Measurements from ENCODE around the gene HMSD. TPM values are rescaled to one million over a fixed set of nuclear protein-coding genes. Genes with fewer than 3 reads are reported as not detected.

The HMSD gene
- polyA plus RNA-seq, 3 donors = not detected

DNA sequence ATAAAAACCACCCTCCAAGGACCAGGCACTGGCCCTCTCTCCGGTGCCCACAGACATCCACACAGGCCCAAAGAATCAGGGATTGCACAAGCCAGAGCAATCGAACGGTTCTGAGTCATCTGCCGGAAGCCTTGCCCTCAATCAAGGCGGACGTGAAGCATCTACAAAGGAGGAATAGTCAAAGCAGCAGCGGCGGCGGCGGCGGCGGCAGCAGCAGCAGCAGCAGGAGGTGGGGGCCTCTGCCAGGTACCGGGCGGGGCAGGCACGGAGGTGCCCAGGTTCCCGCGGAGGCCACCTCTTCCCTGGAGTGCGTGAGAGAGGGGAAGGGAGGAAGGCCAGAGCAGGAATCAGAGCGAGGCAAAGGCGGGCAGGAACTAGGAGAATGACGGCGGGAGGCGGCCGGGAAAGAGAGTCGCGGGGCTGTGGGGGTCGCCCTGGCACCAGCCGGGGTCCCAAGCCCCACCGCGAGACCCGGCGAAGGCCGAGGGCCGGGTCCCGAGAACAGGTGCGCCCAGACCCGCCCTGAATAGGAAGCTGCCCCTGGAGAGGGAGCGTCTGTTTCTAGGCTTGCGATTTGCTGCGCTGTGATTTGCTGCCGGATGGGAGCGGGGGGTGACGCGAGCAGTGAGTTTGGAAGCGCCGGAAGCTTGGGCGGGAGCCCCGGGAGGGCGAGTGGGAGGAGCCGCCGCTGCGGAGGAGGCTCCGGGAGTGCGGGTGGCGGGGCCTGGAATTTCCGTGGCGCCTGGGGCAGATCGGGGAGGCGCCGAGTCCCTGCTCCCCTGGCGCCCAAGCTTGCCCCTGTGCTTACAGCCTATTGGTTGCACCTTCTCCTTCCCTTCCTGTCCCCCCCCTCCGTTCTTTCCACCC, 21.1 kb downstream of the HMSD start, which contains the start of gene SERPINB8:
Gene SERPINB8, plus strand, starts transcription at position 140 of the 867 bp plus-strand sequence. CDS start 8,228 bp downstream, outside the sequence.
- intact Hi-C loops (cut with micrococcal nuclease) = loop anchor here (10.0 kb wide), 3 partner anchors 455 to 1255 kb away; partner anchors contain the start of genes PHLPP1 (in 1 of the 2) and VPS4B (in 1 of the 2)
- Histone ChIP-seq H3K9me3 (replicated peaks in 1 of 2; ENCODE audit: control insufficient read depth in 1 of 2, insufficient read depth in 1 of 2, low read length in 2 of 2) (no peaks in the 10 kb centered on the region), H3K4me2 (replicated peaks; ENCODE audit: extremely low read depth, low read length, poor library complexity, severe bottlenecking) (peak within 1 kb of the TSS; percentile 83), H3K4me1 (ENCODE audit: control insufficient read depth in 1 of 2, insufficient read depth in 2 of 2, low read length in 2 of 2) (peaks cover 64 to 67% of the 10 kb centered on the region in 2 donors), H3K27me3 (ENCODE audit: control insufficient read depth in 2 of 2, insufficient read depth in 2 of 2, low read length in 2 of 2) (no peaks in the 10 kb centered on the region), H2AFZ (ENCODE audit: insufficient read depth, low read depth, low read length, poor library complexity, severe bottlenecking) (peak within 1 kb of the TSS; percentile 70), H3K9ac (ENCODE audit: insufficient read depth, low read length, poor library complexity, severe bottlenecking) (peak within 1 kb of the TSS; percentile 97), H4K20me1 (ENCODE audit: insufficient read depth, low read length) (peaks cover 4% of the 10 kb centered on the region), H3K36me3 (replicated peaks in 1 of 2; ENCODE audit: control insufficient read depth in 1 of 2, insufficient read depth in 2 of 2, low read length in 2 of 2) (no peaks in the 10 kb centered on the region), H3K79me2 (ENCODE audit: insufficient read depth, low read length) (peaks cover 73% of the 10 kb centered on the region), H3K4me3 (replicated peaks in 1 of 3; ENCODE audit: low read depth in 2 of 3, low read length in 3 of 3) (peak within 1 kb of the TSS; percentile 55 to 94 (median 81)), H3K27ac (ENCODE audit: low read depth in 1 of 2, low read length in 2 of 2) (peak within 1 kb of the TSS; percentile 95 to 98)
- Mint-ChIP-seq H3K27me3 (ENCODE audit: low read depth in 3 of 3) (peaks cover 0 to 2% (median 0%) of the 10 kb centered on the region in 3 donors), H3K4me1 (peaks cover 82% of the 10 kb centered on the region), H3K4me3 (peak within 1 kb of the TSS; percentile 91 to 98), H3K36me3 (peaks cover 2 to 4% of the 10 kb centered on the region in 2 donors), H3K27ac (peak within 1 kb of the TSS; percentile 95 to 99 (median 98)), H3K9me3 (no peaks in the 10 kb centered on the region)
- DNase-seq = peak; percentile 92 to 97 (median 96)
- TF ChIP-seq, protein P1, sequence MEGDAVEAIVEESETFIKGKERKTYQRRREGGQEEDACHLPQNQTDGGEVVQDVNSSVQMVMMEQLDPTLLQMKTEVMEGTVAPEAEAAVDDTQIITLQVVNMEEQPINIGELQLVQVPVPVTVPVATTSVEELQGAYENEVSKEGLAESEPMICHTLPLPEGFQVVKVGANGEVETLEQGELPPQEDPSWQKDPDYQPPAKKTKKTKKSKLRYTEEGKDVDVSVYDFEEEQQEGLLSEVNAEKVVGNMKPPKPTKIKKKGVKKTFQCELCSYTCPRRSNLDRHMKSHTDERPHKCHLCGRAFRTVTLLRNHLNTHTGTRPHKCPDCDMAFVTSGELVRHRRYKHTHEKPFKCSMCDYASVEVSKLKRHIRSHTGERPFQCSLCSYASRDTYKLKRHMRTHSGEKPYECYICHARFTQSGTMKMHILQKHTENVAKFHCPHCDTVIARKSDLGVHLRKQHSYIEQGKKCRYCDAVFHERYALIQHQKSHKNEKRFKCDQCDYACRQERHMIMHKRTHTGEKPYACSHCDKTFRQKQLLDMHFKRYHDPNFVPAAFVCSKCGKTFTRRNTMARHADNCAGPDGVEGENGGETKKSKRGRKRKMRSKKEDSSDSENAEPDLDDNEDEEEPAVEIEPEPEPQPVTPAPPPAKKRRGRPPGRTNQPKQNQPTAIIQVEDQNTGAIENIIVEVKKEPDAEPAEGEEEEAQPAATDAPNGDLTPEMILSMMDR (IDR thresholded peaks at IDR 0.05) = no peak
- WGBS (ENCODE audit: insufficient coverage) = 0% methylated on average over 60 of the region's 62 CpGs

DNA sequence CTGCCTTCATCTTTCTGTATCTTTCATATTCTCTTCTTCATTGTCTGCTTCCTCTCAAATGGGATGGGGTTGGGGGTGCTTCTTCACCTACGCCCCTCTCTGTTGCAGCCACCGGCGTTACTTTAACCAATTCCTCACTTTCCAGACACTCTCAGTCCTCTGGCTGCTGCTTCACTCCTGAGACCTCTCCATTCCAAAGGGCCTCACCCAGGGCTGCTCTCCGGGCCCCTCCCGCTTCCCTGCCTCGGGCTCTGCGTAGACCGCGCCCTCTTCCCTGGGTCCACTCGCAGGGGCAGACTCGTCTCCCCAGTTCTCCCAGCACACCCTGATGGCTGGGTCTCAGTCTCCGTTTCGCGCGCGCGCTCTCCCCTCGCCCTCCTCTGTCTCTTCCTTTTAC, 21.7 kb downstream of the HMSD start:
- intact Hi-C loops (cut with micrococcal nuclease) = loop anchor here (10.0 kb wide), 3 partner anchors 456 to 1256 kb away; partner anchors contain the start of genes PHLPP1 (in 1 of the 2) and VPS4B (in 1 of the 2)
- Histone ChIP-seq H3K27me3 (ENCODE audit: control insufficient read depth in 2 of 2, insufficient read depth in 2 of 2, low read length in 2 of 2) (no peaks in the 10 kb centered on the region), H3K9ac (ENCODE audit: insufficient read depth, low read length, poor library complexity, severe bottlenecking) (peak overlapping the region; percentile 97), H3K4me2 (replicated peaks; ENCODE audit: extremely low read depth, low read length, poor library complexity, severe bottlenecking) (peak overlapping the region; percentile 83), H3K9me3 (replicated peaks in 1 of 2; ENCODE audit: control insufficient read depth in 1 of 2, insufficient read depth in 1 of 2, low read length in 2 of 2) (no peaks in the 10 kb centered on the region), H3K79me2 (ENCODE audit: insufficient read depth, low read length) (peaks cover 74% of the 10 kb centered on the region), H3K36me3 (replicated peaks in 1 of 2; ENCODE audit: control insufficient read depth in 1 of 2, insufficient read depth in 2 of 2, low read length in 2 of 2) (no peaks in the 10 kb centered on the region), H3K4me3 (replicated peaks in 1 of 3; ENCODE audit: low read depth in 2 of 3, low read length in 3 of 3) (peak overlapping the region; percentile 55 to 94 (median 81)), H3K27ac (ENCODE audit: low read depth in 1 of 2, low read length in 2 of 2) (peak overlapping the region; percentile 95 to 98), H4K20me1 (ENCODE audit: insufficient read depth, low read length) (peaks cover 4% of the 10 kb centered on the region), H2AFZ (ENCODE audit: insufficient read depth, low read depth, low read length, poor library complexity, severe bottlenecking) (peak overlapping the region; percentile 70), H3K4me1 (ENCODE audit: control insufficient read depth in 1 of 2, insufficient read depth in 2 of 2, low read length in 2 of 2) (peaks cover 68 to 73% of the 10 kb centered on the region in 2 donors)
- Mint-ChIP-seq H3K9me3 (no peaks in the 10 kb centered on the region), H3K27ac (peak overlapping the region; percentile 95 to 99 (median 98)), H3K27me3 (ENCODE audit: low read depth in 3 of 3) (peaks cover 0 to 2% (median 0%) of the 10 kb centered on the region in 3 donors), H3K4me3 (peak overlapping the region; percentile 91 to 98), H3K36me3 (peaks cover 2 to 4% of the 10 kb centered on the region in 2 donors), H3K4me1 (peaks cover 87% of the 10 kb centered on the region)
- 39% methylated on average over 15 of the region's 18 CpGs for WGBS (ENCODE audit: insufficient coverage)
- DNase-seq = no peak
- TF ChIP-seq, protein P1 (IDR thresholded peaks at IDR 0.05) = no peak
